ENCODE results near the gene OR8B8.
A peak's percentile ranks its signal among the peaks of the same experiment; 100 is the strongest.
"Not testable (repeated sequence)": the region's sequence is repeated elsewhere in the genome, so short reads cannot be mapped to it uniquely, and the experiment has no call there.

Gene OR8B8

GRCh38 chr11:124441519-124441918 lies 4.0 kb downstream of the OR8B8 start:
- DNase-seq (ENCODE audit: low spot score) = no peak

- DNase-seq (ENCODE audit: low spot score) = no peak
Measured at GRCh38 chr11:124441081-124441480, 4.4 kb downstream of the OR8B8 start.

- no peak for DNase-seq (ENCODE audit: low spot score)
Measured at GRCh38 chr11:124440608-124441007, 4.9 kb downstream of the OR8B8 start.

- DNase-seq (ENCODE audit: low spot score) = no peak
Measured at GRCh38 chr11:124434699-124435098, 10.8 kb downstream of the OR8B8 start.

- no peak for DNase-seq (ENCODE audit: low spot score)
Measured at GRCh38 chr11:124429599-124429998, 15.9 kb downstream of the OR8B8 start.

GRCh38 chr11:124424384-124424921 lies 21.0 kb downstream of the OR8B8 start, which contains the start of gene OR8B4:
TSS of gene OR8B4 (minus strand) at chr11:124424871. CDS start at chr11:124424871, 0 bp downstream.
- DNase-seq (ENCODE audit: low spot score) = no peak

- no peak for DNase-seq (ENCODE audit: low spot score)
Measured at GRCh38 chr11:124421043-124421442, 24.5 kb downstream of the OR8B8 start.

GRCh38 chr11:124415356-124415923 lies 30.1 kb downstream of the OR8B8 start:
- peak; percentile 72 for DNase-seq (ENCODE audit: low spot score)

GRCh38 chr11:124409906-124410305 lies 35.6 kb downstream of the OR8B8 start:
- DNase-seq (ENCODE audit: low spot score) = no peak

GRCh38 chr11:124405581-124405980 lies 39.9 kb downstream of the OR8B8 start:
- peak; percentile 16 for DNase-seq (ENCODE audit: low spot score)

- DNase-seq (ENCODE audit: low spot score) = not testable (repeated sequence)
Measured at GRCh38 chr11:124403186-124403585, 42.3 kb downstream of the OR8B8 start.

GRCh38 chr11:124402326-124402922 lies 43.1 kb downstream of the OR8B8 start:
- peak; percentile 84 for DNase-seq (ENCODE audit: low spot score)

GRCh38 chr11:124398924-124399323 lies 46.6 kb downstream of the OR8B8 start, which contains the start of gene OR8B3:
TSS of gene OR8B3 (minus strand) at chr11:124399024. CDS start at chr11:124397351, 1,673 bp downstream.
- DNase-seq (ENCODE audit: low spot score) = no peak

GRCh38 chr11:124396847-124397246 lies 48.6 kb downstream of the OR8B8 start:
- not testable (repeated sequence) for DNase-seq (ENCODE audit: low spot score)

- peak; percentile 21 for DNase-seq (ENCODE audit: low spot score)
Measured at GRCh38 chr11:124394408-124394807, 51.1 kb downstream of the OR8B8 start.

Measured in RKO (cell line).